Mucosa of stomach (tissue), 1 donor: Measurements from ENCODE around the gene STX12.
"Not testable (repeated sequence)": the region's sequence is repeated elsewhere in the genome, so short reads cannot be mapped to it uniquely, and the experiment has no call there.

Experiments used
- H3K27me3 ChIP-seq: one replicate; pipeline ENCODE4 v1.7.0; 2013; ENCODE audit warnings: mild to moderate bottlenecking, low read length; ENCODE audit not compliant: control insufficient read depth, insufficient read depth
- H3K36me3 ChIP-seq: one replicate; pipeline ENCODE4 v1.7.0; 2013; ENCODE audit warnings: low read length; ENCODE audit not compliant: control insufficient read depth, insufficient read depth
- H3K4me1 ChIP-seq: one replicate; pipeline ENCODE4 v1.7.0; 2013; ENCODE audit warnings: mild to moderate bottlenecking, low read length; ENCODE audit not compliant: control insufficient read depth, insufficient read depth
- H3K4me3 ChIP-seq: one replicate; pipeline ENCODE4 v1.7.0; 2013; ENCODE audit warnings: low read length
- H3K9ac ChIP-seq: one replicate; pipeline ENCODE4 v1.7.0; 2013; ENCODE audit warnings: mild to moderate bottlenecking, low read length, moderate library complexity
- H3K9me3 ChIP-seq: one replicate; pipeline ENCODE4 v1.7.0; 2013; ENCODE audit warnings: mild to moderate bottlenecking, low read length, moderate library complexity; ENCODE audit not compliant: control insufficient read depth
- donor health status: Pancreatic carcinoma.

STX12 gene

GRCh38 chr1:27779122-27779521 lies 6.1 kb downstream of the STX12 start:
- H3K27me3 ChIP-seq: no peaks in the 10 kb centered on the region
- no peaks in the 10 kb centered on the region for H3K36me3 ChIP-seq
- peaks cover 48% of the 10 kb centered on the region for H3K4me1 ChIP-seq
- no peaks in the 10 kb centered on the region for H3K9me3 ChIP-seq
- no peak overlapping the region for H3K4me3 ChIP-seq
- no peak overlapping the region for H3K9ac ChIP-seq

DNA sequence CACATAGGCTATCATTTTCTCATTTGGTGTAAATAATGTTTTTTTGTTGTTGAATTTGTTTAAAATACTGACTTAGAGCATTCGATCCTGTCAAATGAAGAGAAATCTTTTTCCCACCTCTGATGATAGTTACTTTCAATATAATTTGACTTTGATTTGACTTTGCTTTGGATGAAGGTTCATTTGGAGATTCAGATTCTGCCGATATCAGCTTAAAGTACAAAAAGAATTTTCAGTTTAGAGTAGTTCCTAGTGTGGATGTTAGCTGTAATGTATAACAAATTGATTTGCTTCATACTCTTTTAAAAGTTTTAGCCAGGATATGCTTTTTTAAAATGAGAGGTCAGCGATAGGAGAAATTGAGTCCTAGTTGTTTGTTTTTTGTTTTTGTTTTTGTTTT lies 9.9 kb downstream of the STX12 start:
- H3K9ac ChIP-seq: no peak overlapping the region

DNA sequence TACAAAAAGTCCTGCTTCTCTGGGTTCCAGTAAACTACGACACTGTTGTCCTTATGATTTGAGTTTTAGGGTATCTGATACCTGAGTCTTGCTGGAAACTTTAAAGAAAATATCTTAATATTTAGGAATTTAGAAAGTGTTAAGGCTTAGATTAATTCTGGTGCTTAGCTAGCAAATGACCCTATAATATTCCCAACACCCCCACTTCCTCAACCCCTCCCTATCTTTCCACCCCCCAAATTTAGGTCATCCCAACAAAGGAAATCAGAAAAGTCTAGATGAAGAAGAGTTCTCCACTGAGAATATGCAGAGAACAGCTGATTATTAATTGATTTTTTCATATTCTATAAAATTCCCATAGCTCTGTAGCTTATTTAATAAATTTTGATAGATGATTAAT lies 11.7 kb downstream of the STX12 start:
- no peak overlapping the region for H3K9ac ChIP-seq
- H3K9me3 ChIP-seq: no peaks in the 10 kb centered on the region
- H3K4me3 ChIP-seq: no peak overlapping the region
- H3K36me3 ChIP-seq: no peaks in the 10 kb centered on the region
- no peaks in the 10 kb centered on the region for H3K27me3 ChIP-seq
- H3K4me1 ChIP-seq: peaks cover 45% of the 10 kb centered on the region

More for the DNA sequence above, 9.9 kb downstream of the STX12 start:
- Histone ChIP-seq H3K36me3 (no peaks in the 10 kb centered on the region), H3K9me3 (no peaks in the 10 kb centered on the region), H3K4me1 (peaks cover 51% of the 10 kb centered on the region), H3K4me3 (no peak overlapping the region), H3K27me3 (no peaks in the 10 kb centered on the region)

GRCh38 chr1:27785781-27786455 lies 12.9 kb downstream of the STX12 start:
- H3K9me3 ChIP-seq: no peaks in the 10 kb centered on the region
- H3K36me3 ChIP-seq: no peaks in the 10 kb centered on the region
- no peaks in the 10 kb centered on the region for H3K27me3 ChIP-seq
- no peak overlapping the region for H3K4me3 ChIP-seq
- H3K9ac ChIP-seq: peak overlapping the region; percentile 16
- H3K4me1 ChIP-seq: peaks cover 43% of the 10 kb centered on the region

- Histone ChIP-seq H3K9me3 (no peaks in the 10 kb centered on the region), H3K4me1 (peaks cover 42% of the 10 kb centered on the region), H3K9ac (no peak overlapping the region), H3K36me3 (no peaks in the 10 kb centered on the region), H3K4me3 (no peak overlapping the region), H3K27me3 (no peaks in the 10 kb centered on the region)
Observed at GRCh38 chr1:27787895-27788294, 14.9 kb downstream of the STX12 start.

- H3K27me3 ChIP-seq: no peaks in the 10 kb centered on the region
- H3K4me1 ChIP-seq: peaks cover 27% of the 10 kb centered on the region
- no peak overlapping the region for H3K9ac ChIP-seq
- H3K36me3 ChIP-seq: peaks cover 5% of the 10 kb centered on the region
- H3K4me3 ChIP-seq: no peak overlapping the region
- H3K9me3 ChIP-seq: no peaks in the 10 kb centered on the region
Observed at GRCh38 chr1:27789540-27790041, 16.6 kb downstream of the STX12 start.

GRCh38 chr1:27790270-27790669 lies 17.3 kb downstream of the STX12 start:
- H3K36me3 ChIP-seq, H3K9ac ChIP-seq: not testable (repeated sequence)
- peaks cover 24% of the 10 kb centered on the region for H3K4me1 ChIP-seq

GRCh38 chr1:27795601-27796000 lies 22.6 kb downstream of the STX12 start:
- no peaks in the 10 kb centered on the region for H3K9me3 ChIP-seq
- no peak overlapping the region for H3K9ac ChIP-seq
- H3K4me3 ChIP-seq: no peak overlapping the region
- H3K27me3 ChIP-seq: no peaks in the 10 kb centered on the region
- H3K4me1 ChIP-seq: no peaks in the 10 kb centered on the region
- H3K36me3 ChIP-seq: peaks cover 5% of the 10 kb centered on the region

More at GRCh38 chr1:27790270-27790669, 17.3 kb downstream of the STX12 start:
- not testable (repeated sequence) for H3K9me3 ChIP-seq, H3K4me3 ChIP-seq, H3K27me3 ChIP-seq

DNA sequence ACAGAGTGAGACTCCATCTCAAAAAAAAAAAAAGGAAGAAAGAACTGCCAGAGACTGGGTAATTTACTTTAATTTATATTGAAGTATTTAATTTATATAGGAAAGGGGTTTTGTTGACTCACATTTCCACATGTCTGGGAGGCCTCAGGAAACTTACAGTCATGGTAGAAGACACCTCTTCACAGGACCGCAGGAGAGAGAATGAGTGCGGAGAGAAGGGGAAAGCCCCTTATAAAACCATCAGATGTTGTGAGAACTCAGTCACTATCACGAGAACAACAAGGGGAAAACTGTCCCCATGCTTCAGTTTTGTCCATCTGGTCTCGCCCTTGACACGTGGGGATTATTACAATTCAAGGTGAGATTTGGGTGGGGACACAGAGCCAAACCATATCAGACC lies 31.8 kb downstream of the STX12 start:
- no peaks in the 10 kb centered on the region for H3K9me3 ChIP-seq
- no peak overlapping the region for H3K9ac ChIP-seq
- H3K27me3 ChIP-seq: no peaks in the 10 kb centered on the region
- no peaks in the 10 kb centered on the region for H3K4me1 ChIP-seq
- no peak overlapping the region for H3K4me3 ChIP-seq
- peaks cover 6% of the 10 kb centered on the region for H3K36me3 ChIP-seq

DNA sequence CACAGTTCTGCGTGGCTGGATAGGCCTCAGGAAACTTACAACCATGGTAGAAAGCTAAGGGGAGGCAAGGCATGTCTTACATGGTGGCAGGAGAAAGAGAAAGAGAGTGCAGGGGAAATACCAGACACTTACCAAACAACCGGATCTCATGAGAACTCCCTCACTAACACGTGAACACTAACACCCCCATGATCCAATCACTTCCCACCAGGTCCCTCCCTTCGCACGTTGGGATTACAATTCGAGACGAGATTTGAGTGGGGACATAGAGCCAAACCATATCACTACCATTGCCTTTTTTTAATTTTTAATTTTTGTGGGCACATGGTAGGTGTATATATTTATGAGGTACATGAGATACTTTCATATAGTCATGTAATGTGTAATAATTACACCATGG lies 33.7 kb downstream of the STX12 start:
- Histone ChIP-seq H3K4me3 (no peak overlapping the region), H3K27me3 (no peaks in the 10 kb centered on the region), H3K9ac (no peak overlapping the region), H3K4me1 (no peaks in the 10 kb centered on the region), H3K36me3 (peaks cover 6% of the 10 kb centered on the region), H3K9me3 (no peaks in the 10 kb centered on the region)

DNA sequence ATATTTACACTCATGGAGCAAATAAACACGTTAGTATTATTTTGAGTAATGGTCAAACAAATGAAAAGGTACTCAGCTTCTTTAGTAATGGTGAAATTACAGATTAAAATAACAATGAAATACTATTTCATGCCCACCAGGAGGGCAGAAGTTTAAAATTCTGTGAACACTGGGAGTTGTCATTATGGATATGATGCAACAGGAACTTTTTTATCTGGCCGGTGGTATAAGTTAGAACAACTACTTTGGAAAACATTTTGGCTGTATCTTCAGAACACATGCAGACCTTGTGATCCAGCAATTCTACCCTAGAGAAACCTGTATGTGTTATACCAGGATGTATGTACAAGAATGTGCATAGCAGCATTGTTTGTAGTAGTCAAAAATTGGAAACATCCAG lies 34.4 kb downstream of the STX12 start:
- Histone ChIP-seq H3K4me3 (no peak overlapping the region), H3K27me3 (no peaks in the 10 kb centered on the region), H3K36me3 (peaks cover 2% of the 10 kb centered on the region), H3K9ac (no peak overlapping the region), H3K9me3 (no peaks in the 10 kb centered on the region), H3K4me1 (no peaks in the 10 kb centered on the region)

DNA sequence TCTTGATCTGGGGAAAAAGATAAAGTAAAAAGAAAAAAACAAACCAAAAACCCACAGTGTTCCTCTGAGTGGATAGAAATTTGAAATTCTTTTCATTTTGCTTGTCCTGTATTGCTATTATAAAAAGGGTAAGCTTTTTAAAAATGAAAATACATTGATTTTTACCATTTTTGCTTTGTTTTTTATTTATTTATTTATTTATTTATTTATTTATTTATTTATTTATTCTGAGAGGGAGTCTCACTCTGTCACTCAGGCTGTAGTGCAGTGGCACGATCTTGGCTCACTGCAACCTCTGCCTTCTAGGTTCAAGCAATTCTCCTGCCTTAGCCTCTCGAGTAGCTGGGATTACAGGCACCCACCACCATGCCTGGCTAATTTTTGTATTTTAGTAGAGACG lies 35.1 kb downstream of the STX12 start:
- not testable (repeated sequence) for H3K27me3 ChIP-seq, H3K9me3 ChIP-seq, H3K9ac ChIP-seq, H3K4me3 ChIP-seq, H3K36me3 ChIP-seq, H3K4me1 ChIP-seq

DNA sequence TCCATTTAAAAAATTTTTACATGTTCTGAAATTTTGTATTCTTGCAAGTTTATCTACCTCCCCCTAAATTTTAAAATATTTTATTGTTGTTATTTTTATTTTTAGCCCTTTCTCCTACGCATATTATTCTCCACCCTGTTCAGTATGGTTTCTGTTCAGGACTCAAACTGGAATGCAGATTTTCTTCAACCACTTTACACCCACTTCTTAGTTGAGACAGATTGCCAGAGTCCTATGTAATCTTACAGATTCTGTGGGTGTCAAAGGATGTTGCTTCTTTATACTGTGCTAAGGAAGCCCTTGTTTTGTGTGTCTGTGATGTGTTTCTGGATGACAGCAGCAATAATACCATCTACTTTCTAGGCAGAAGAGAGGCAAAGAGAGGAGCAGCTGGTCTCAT lies 36.9 kb downstream of the STX12 start:
- Histone ChIP-seq H3K36me3 (no peaks in the 10 kb centered on the region), H3K4me1 (no peaks in the 10 kb centered on the region), H3K27me3 (no peaks in the 10 kb centered on the region), H3K9ac (no peak overlapping the region), H3K4me3 (no peak overlapping the region), H3K9me3 (no peaks in the 10 kb centered on the region)
